Activated CD8-positive, alpha-beta T cell treated with anti-CD3 and anti-CD28 coated beads, Interleukin-2, amount 10 ng/mL, durations not matched to agents 7 days and 5 days (primary cell): ENCODE results near the gene ANKRD12. TPM values are rescaled to one million over a fixed set of nuclear protein-coding genes. Genes with fewer than 3 reads are reported as not detected.
"Not testable (repeated sequence)": the region's sequence is repeated elsewhere in the genome, so short reads cannot be mapped to it uniquely, and the experiment has no call there.

Experiments used
- ATAC-seq: fragments of 150-1000 bp; cut with Tn5 transposase; one replicate; pipeline ENCODE4 v1.10.0; 2021; ENCODE audit warnings: moderate library complexity
- CTCF ChIA-PET: fragments of 350-600 bp; sonication (Branson Sonifier 250); formaldehyde crosslinking; loops from one replicate; lab custom pipeline; 2021; ENCODE audit warnings: antibody characterized with exemption; lab: Charles Lee
- POLR2A ChIA-PET: fragments of 350-600 bp; sonication (Branson Sonifier 250); formaldehyde crosslinking; loops from one replicate; lab custom pipeline; 2021; ENCODE audit warnings: antibody characterized with exemption; lab: Charles Lee
- DNase-seq: peaks from one replicate; pipeline ENCODE4 v3.0.0-alpha.2; 2020
- H3K27ac Mint-ChIP-seq: one replicate; pipeline ENCODE4 v1.8.0; 2021; ENCODE audit warnings: mild to moderate bottlenecking, mixed read lengths
- H3K27me3 Mint-ChIP-seq: one replicate; pipeline ENCODE4 v1.8.0; 2021; ENCODE audit warnings: low read depth, mixed read lengths
- H3K36me3 Mint-ChIP-seq: one replicate; pipeline ENCODE4 v1.8.0; 2021; ENCODE audit warnings: low read depth, mixed read lengths
- H3K4me1 Mint-ChIP-seq: one replicate; pipeline ENCODE4 v1.8.0; 2021; ENCODE audit warnings: low read depth, mixed read lengths
- H3K4me3 Mint-ChIP-seq: one replicate; pipeline ENCODE4 v1.8.0; 2021; ENCODE audit warnings: mild to moderate bottlenecking, mixed read lengths
- H3K9me3 Mint-ChIP-seq: one replicate; pipeline ENCODE4 v1.8.0; 2022; ENCODE audit warnings: mixed read lengths; ENCODE audit not compliant: insufficient read depth
- total RNA-seq, 2 experiments: library from RNA; stranded (reverse); gene quantifications; one replicate each; pipeline ENCODE4 v1.2.3, GENCODE V29; 2021

Gene ANKRD12
- 10 to 100 TPM; 60.8 to 68.9 TPM for total RNA-seq

- ATAC-seq (peak; percentile 77), DNase-seq (peak; percentile 98)
- Mint-ChIP-seq H3K4me1 (peaks cover 56% of the 10 kb centered on the region), H3K4me3 (peak within 1 kb of the TSS; percentile 96), H3K27me3 (no peaks in the 10 kb centered on the region), H3K27ac (peak within 1 kb of the TSS; percentile 99), H3K9me3 (no peaks in the 10 kb centered on the region), H3K36me3 (peaks cover 47% of the 10 kb centered on the region)
- CTCF ChIA-PET: interaction anchor here (1.0 to 7.0 kb wide), 10 partner anchors 10 to 63 kb away, joined by 3 to 49 read pairs (median 4); partner anchors contain the start of gene NDUFV2
- POLR2A ChIA-PET: interaction anchor here (0.7 to 10.9 kb wide), 17 partner anchors 8 to 198 kb away, joined by 3 to 230 read pairs (median 11); partner anchors contain the start of genes NDUFV2 and TWSG1
These were observed at the start of gene ANKRD12 for GRCh38 chr18:9136315-9137155. ANKRD12 (plus strand) TSS chr18:9136781; CDS start chr18:9182433, 45,652 bp downstream.

- Mint-ChIP-seq H3K9me3 (no peaks in the 10 kb centered on the region), H3K4me1 (peaks cover 74% of the 10 kb centered on the region), H3K36me3 (peaks cover 25% of the 10 kb centered on the region), H3K4me3 (no peak overlapping the region), H3K27ac (no peak overlapping the region), H3K27me3 (no peaks in the 10 kb centered on the region)
- POLR2A ChIA-PET: interaction anchor here (1.3 kb wide), 1 partner anchor 26 kb away, joined by 4 read pairs; no protein-coding TSS in a partner anchor
- CTCF ChIA-PET: interaction anchor here (1.6 kb wide), 1 partner anchor 14 kb away, joined by 4 read pairs; no protein-coding TSS in a partner anchor
- ATAC-seq (no peak), DNase-seq (no peak)
These were observed 49.4 kb upstream of the ANKRD12 start for GRCh38 chr18:9087144-9087543.

DNA sequence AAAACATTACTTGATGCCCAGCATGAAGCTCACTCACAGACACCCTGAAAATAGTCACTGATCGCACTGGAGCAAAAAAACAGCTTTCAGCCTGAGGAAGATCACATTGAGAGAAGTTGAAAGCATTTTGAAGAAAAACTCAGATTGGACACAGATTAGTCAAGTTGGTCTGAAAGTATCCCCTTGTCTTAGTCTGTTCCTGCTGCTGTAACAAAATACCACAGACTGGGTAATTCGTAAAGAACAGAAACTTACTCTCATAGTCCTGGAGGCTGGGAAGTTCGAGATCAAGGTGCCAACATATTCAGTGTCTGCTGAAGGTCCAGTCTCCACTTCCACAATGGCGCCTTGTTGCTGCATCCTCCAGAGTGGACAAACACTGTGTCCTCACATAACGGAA is 48.3 kb upstream of the ANKRD12 start:
- no peak for ATAC-seq
- CTCF ChIA-PET: interaction anchor here (0.6 to 1.1 kb wide), 3 partner anchors 13 to 15 kb away, joined by 3 to 4 read pairs (median 3); no protein-coding TSS in a partner anchor
- H3K4me3 Mint-ChIP-seq: no peak overlapping the region

DNA sequence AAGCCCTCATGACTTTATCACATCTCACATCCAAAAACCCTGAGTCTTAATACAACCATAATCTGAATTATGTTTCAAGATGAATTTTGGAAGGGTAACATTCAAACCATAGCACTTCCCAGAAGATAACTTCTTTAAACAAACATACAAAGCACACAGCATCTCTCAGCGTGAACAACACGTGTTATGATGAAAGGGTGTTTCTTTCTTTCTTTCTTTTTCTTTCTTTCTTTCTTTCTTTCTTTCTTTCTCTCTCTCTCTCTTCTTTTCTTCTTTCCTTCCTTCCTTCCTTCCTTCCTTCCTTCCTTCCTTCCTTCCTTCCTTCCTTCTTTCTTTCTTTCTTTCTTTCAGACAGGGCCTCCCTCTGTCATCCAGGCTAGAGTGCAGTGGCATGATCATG is 47.9 kb upstream of the ANKRD12 start:
- ChIA-PET POLR2A (interaction anchor here (0.8 to 8.9 kb wide), 4 partner anchors 15 to 49 kb away, joined by 4 to 131 read pairs (median 16); partner anchors contain the start of genes ANKRD12 and NDUFV2), CTCF (interaction anchor here (0.6 to 1.1 kb wide), 3 partner anchors 13 to 15 kb away, joined by 3 to 4 read pairs (median 3); no protein-coding TSS in a partner anchor)
- not testable (repeated sequence) for DNase-seq, H3K4me3 Mint-ChIP-seq, ATAC-seq, H3K9me3 Mint-ChIP-seq, H3K27me3 Mint-ChIP-seq
- Mint-ChIP-seq H3K27ac (peak overlapping the region; percentile 82), H3K4me1 (peaks cover 71% of the 10 kb centered on the region), H3K36me3 (peaks cover 31% of the 10 kb centered on the region)

More for the DNA sequence above, 48.3 kb upstream of the ANKRD12 start:
- POLR2A ChIA-PET: interaction anchor here (0.8 to 8.9 kb wide), 3 partner anchors 15 to 49 kb away, joined by 4 to 131 read pairs (median 5); partner anchors contain the start of genes ANKRD12 and NDUFV2
- H3K27me3 Mint-ChIP-seq: no peaks in the 10 kb centered on the region
- peaks cover 30% of the 10 kb centered on the region for H3K36me3 Mint-ChIP-seq
- H3K9me3 Mint-ChIP-seq: no peaks in the 10 kb centered on the region
- H3K4me1 Mint-ChIP-seq: peaks cover 74% of the 10 kb centered on the region
- DNase-seq: no peak
- H3K27ac Mint-ChIP-seq: peak overlapping the region; percentile 82

- peak overlapping the region; percentile 96 for H3K27ac Mint-ChIP-seq
- ATAC-seq: no peak
- H3K27me3 Mint-ChIP-seq: no peaks in the 10 kb centered on the region
- peak overlapping the region; percentile 85 for H3K4me3 Mint-ChIP-seq
- no peaks in the 10 kb centered on the region for H3K9me3 Mint-ChIP-seq
- H3K36me3 Mint-ChIP-seq: peaks cover 37% of the 10 kb centered on the region
- DNase-seq: peak; percentile 22
- ChIA-PET CTCF (interaction anchor here (1.1 to 1.5 kb wide), 6 partner anchors 8 to 46 kb away, joined by 3 to 6 read pairs (median 4); partner anchors contain the start of gene ANKRD12), POLR2A (interaction anchor here (0.9 to 8.9 kb wide), 9 partner anchors 8 to 47 kb away, joined by 3 to 131 read pairs (median 7); partner anchors contain the start of genes ANKRD12 and NDUFV2)
- peaks cover 82% of the 10 kb centered on the region for H3K4me1 Mint-ChIP-seq
These were observed 46.0 kb upstream of the ANKRD12 start for GRCh38 chr18:9090578-9090977.

GRCh38 chr18:9091066-9091476 is 45.5 kb upstream of the ANKRD12 start:
- DNase-seq (peak; percentile 69), ATAC-seq (peak; percentile 79)
- Mint-ChIP-seq H3K9me3 (no peaks in the 10 kb centered on the region), H3K4me3 (peak overlapping the region; percentile 85), H3K4me1 (peaks cover 87% of the 10 kb centered on the region), H3K36me3 (peaks cover 34% of the 10 kb centered on the region), H3K27ac (peak overlapping the region; percentile 96), H3K27me3 (no peaks in the 10 kb centered on the region)
- ChIA-PET POLR2A (interaction anchor here (0.6 to 8.9 kb wide), 9 partner anchors 9 to 52 kb away, joined by 3 to 131 read pairs (median 7); partner anchors contain the start of genes ANKRD12 and NDUFV2), CTCF (interaction anchor here (1.5 kb wide), 1 partner anchor 8 kb away, joined by 6 read pairs; no protein-coding TSS in a partner anchor)

DNA sequence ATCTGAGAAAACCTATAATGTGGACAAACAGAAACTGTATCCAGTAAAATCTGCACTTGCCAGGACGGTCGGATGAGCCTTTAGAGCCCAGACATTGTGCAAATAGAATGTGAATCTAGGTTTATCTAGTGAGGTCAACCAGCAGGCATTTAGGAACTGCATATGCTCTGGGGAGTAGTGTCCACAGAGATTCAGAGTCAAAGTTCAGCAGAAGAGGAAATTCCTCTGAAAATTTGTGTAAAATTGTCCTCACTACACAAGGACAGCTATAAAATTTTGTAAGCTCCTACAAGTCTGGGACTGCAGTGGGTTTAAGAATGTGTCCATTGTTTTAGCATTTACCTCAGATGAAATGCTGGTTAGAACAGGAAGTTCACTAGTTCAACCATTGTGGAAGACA is 43.9 kb upstream of the ANKRD12 start:
- Mint-ChIP-seq H3K36me3 (peaks cover 27% of the 10 kb centered on the region), H3K4me3 (no peak overlapping the region), H3K9me3 (no peaks in the 10 kb centered on the region), H3K27ac (peak overlapping the region; percentile 62), H3K4me1 (peaks cover 85% of the 10 kb centered on the region), H3K27me3 (no peaks in the 10 kb centered on the region)
- CTCF ChIA-PET: interaction anchor here (1.1 kb wide), 1 partner anchor 10 kb away, joined by 4 read pairs; no protein-coding TSS in a partner anchor
- POLR2A ChIA-PET: interaction anchor here (3.9 to 8.9 kb wide), 2 partner anchors 10 to 11 kb away, joined by 39 to 131 read pairs; partner anchors contain the start of gene NDUFV2
- no peak for ATAC-seq
- no peak for DNase-seq

- ChIA-PET CTCF (interaction anchor here (1.1 to 2.1 kb wide), 2 partner anchors 10 kb away, joined by 4 to 12 read pairs; partner anchors contain the start of gene NDUFV2), POLR2A (interaction anchor here (2.1 to 8.9 kb wide), 3 partner anchors 10 to 44 kb away, joined by 10 to 131 read pairs (median 39); partner anchors contain the start of genes ANKRD12 and NDUFV2)
These were observed 43.5 kb upstream of the ANKRD12 start for GRCh38 chr18:9093109-9093508.

DNA sequence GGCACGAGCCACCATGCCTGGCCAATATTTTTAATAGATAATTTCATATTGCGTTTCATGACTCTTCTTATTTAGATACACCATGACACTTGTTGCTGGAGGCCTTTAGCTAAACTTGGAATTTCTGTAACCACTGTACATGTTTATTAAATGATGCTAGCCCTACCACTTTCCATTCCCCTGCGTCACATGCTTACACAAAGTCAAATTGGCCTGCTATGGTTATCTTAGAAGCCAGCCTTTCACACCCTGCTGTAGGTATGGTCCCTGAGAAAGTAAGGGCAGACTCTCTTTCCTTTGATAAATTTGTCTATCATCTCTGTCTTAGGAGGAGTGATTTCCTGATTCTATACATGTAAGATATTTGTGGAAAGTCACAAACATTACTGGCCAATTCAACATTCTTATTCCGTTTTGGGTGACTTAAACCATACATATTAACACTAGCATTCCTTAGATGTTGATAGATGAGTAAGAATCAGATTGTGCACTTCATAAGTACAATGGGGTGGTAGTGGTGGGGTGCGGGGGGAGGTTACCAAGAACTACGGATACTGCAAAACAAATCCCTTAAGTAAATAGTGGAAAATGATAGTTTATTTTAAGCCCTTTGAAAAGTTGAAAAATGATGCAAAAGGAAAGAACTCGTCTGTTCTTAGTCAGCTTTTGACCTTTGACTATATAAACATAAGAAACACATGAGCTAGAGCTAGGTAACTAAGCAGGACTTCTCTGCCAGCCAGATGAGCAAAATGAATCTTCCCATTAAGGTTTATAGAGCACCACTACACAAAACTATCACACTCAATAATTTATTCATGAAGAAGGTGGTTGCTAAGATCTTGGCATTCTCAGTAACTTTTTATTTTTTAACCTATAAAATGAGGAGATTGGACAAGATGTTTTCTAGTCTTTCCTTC is 42.0 kb upstream of the ANKRD12 start:
- peak overlapping the region; percentile 91 for H3K27ac Mint-ChIP-seq
- POLR2A ChIA-PET: interaction anchor here (0.7 to 8.9 kb wide), 6 partner anchors 9 to 45 kb away, joined by 3 to 131 read pairs (median 10); partner anchors contain the start of genes ANKRD12 and NDUFV2
- no peaks in the 10 kb centered on the region for H3K27me3 Mint-ChIP-seq
- peaks cover 16% of the 10 kb centered on the region for H3K36me3 Mint-ChIP-seq
- peaks cover 69% of the 10 kb centered on the region for H3K4me1 Mint-ChIP-seq
- DNase-seq (no peak), ATAC-seq (peak; percentile 21)
- H3K9me3 Mint-ChIP-seq: no peaks in the 10 kb centered on the region
- CTCF ChIA-PET: interaction anchor here (0.6 to 3.5 kb wide), 6 partner anchors 8 to 47 kb away, joined by 3 to 24 read pairs (median 7); partner anchors contain the start of gene NDUFV2
- peak overlapping the region; percentile 54 for H3K4me3 Mint-ChIP-seq

More at GRCh38 chr18:9093109-9093508, 43.5 kb upstream of the ANKRD12 start:
- not testable (repeated sequence) for DNase-seq, H3K27me3 Mint-ChIP-seq, H3K4me3 Mint-ChIP-seq, ATAC-seq, H3K9me3 Mint-ChIP-seq
- Mint-ChIP-seq H3K27ac (peak overlapping the region; percentile 62), H3K36me3 (peaks cover 24% of the 10 kb centered on the region), H3K4me1 (peaks cover 82% of the 10 kb centered on the region)
